ACC112 (cell line): ENCODE measurements around the gene CFAP54.
"Not testable (repeated sequence)": the region's sequence is repeated elsewhere in the genome, so short reads cannot be mapped to it uniquely, and the experiment has no call there.

ENCODE experiments used
- H2AFZ ChIP-seq: fragments of 200-600 bp; sonication (generic); one replicate; pipeline ENCODE4 v1.6.0; 2017; ENCODE audit warnings: antibody characterized with exemption, low read length; ENCODE audit not compliant: unreplicated experiment
- H3K27ac ChIP-seq: fragments of 200-600 bp; sonication (generic); 2 replicates; pipeline ENCODE4 v1.5.1; 2014; ENCODE audit warnings: low read depth, mild to moderate bottlenecking, antibody characterized with exemption, low read length, moderate library complexity
- H3K27me3 ChIP-seq: fragments of 200-600 bp; sonication (generic); 2 replicates; pipeline ENCODE4 v1.6.1; 2014; ENCODE audit warnings: mild to moderate bottlenecking, antibody characterized with exemption, low read length, moderate library complexity, mixed read lengths; ENCODE audit not compliant: insufficient read depth
- H3K36me3 ChIP-seq: fragments of 200-600 bp; sonication (generic); 2 replicates; pipeline ENCODE4 v1.6.1; 2016; ENCODE audit warnings: mild to moderate bottlenecking, antibody characterized with exemption, low read length, moderate library complexity, mixed read lengths; ENCODE audit not compliant: insufficient read depth
- H3K4me1 ChIP-seq: fragments of 200-600 bp; sonication (generic); one replicate; pipeline ENCODE4 v1.6.1; 2016; ENCODE audit warnings: low read length, mixed read lengths; ENCODE audit not compliant: insufficient read depth, unreplicated experiment, control insufficient read depth
- H3K4me3 ChIP-seq: fragments of 200-600 bp; sonication (generic); 2 replicates; pipeline ENCODE4 v1.5.1; 2014; ENCODE audit warnings: mild to moderate bottlenecking, low read depth, low read length
- H3K79me2 ChIP-seq: fragments of 200-600 bp; sonication (generic); one replicate; pipeline ENCODE4 v1.6.0; 2016; ENCODE audit warnings: low read length; ENCODE audit not compliant: control insufficient read depth, unreplicated experiment, insufficient read depth

Gene CFAP54

GRCh38 chr12:96698521-96698920 lies 209.1 kb downstream of the CFAP54 start:
- no peaks in the 10 kb centered on the region for H3K27me3 ChIP-seq
- H3K27ac ChIP-seq: no peak overlapping the region
- no peak overlapping the region for H3K4me3 ChIP-seq
- no peaks in the 10 kb centered on the region for H3K4me1 ChIP-seq
- H3K79me2 ChIP-seq: no peaks in the 10 kb centered on the region
- H3K36me3 ChIP-seq: no peaks in the 10 kb centered on the region
- H2AFZ ChIP-seq: no peak overlapping the region

DNA sequence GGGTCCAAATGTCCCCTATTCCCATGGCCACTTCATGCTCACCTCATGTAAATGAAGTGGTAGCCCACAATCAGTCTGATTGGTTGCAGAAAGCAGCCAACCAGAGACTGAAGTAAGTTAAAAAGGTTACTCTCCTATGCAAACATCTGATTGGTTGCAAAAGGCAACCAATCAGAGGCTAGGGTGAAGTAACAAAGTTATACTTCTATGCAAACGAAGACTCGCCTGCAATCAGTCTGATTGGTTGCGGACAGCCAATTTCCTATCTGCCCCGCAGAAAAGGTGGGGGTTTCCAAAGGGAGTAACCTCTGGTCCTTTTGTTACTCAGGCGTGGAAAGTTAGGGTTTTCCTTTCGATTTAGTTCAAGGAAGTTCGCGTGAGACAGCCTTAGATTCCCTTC lies 209.6 kb downstream of the CFAP54 start:
- no peak overlapping the region for H3K27ac ChIP-seq
- no peak overlapping the region for H3K4me3 ChIP-seq
- H2AFZ ChIP-seq: no peak overlapping the region
- H3K79me2 ChIP-seq: no peaks in the 10 kb centered on the region
- H3K4me1 ChIP-seq: no peaks in the 10 kb centered on the region
- H3K36me3 ChIP-seq: no peaks in the 10 kb centered on the region
- H3K27me3 ChIP-seq: no peaks in the 10 kb centered on the region

DNA sequence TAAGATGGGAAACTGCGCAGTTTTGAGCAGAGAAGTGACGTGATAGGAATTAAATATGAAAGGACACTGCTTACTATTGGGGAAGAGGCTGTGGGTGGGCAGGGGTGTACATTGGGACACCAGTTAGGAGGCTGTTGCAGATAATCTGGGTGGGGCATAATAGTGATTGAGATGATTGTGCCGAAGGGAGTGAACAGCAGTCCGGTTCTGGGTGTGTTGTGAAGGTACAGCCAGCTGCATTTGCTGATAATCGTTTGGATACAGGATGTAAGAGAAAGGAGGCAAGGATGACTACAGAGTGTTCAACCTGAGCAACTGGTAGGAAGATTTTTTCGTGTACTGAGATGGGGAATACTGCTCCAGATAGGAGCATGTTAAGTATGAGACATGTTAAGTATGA lies 212.5 kb downstream of the CFAP54 start:
- H3K27me3 ChIP-seq: no peaks in the 10 kb centered on the region
- no peaks in the 10 kb centered on the region for H3K79me2 ChIP-seq
- H3K4me1 ChIP-seq: no peaks in the 10 kb centered on the region
- no peak overlapping the region for H3K4me3 ChIP-seq
- H3K27ac ChIP-seq: no peak overlapping the region
- no peaks in the 10 kb centered on the region for H3K36me3 ChIP-seq
- no peak overlapping the region for H2AFZ ChIP-seq

DNA sequence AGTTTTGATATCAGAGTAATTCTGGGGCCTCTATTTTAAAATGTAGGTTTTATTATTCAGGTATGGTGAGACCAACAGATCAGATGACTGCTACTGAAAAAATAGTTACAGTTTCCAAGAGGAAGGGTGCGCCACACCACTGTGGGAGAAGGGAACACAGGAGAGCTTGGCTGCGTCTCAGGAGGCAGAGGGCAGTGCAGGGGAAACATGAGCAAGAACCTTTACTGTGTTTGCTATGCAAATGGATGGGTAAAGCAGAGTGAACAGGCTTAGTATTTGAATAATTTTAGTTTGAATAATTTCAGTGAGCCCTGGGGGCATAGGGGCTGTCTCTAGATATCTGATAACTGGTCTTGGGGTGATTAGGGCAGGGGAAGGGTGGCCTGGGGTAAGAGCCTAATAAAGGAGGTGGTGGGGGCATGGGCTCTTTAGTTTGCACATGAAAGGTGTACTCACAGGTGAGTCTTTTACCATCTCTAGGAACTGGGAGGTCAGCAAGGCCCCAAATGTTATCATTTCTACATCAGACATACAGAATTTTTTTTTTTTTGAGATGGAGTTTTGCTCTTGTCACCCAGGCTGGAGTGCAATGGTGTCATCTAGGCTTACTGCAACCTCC lies 220.9 kb downstream of the CFAP54 start:
- Histone ChIP-seq H2AFZ (no peak overlapping the region), H3K27ac (no peak overlapping the region), H3K4me3 (no peak overlapping the region), H3K79me2 (no peaks in the 10 kb centered on the region), H3K4me1 (no peaks in the 10 kb centered on the region), H3K36me3 (no peaks in the 10 kb centered on the region), H3K27me3 (no peaks in the 10 kb centered on the region)

GRCh38 chr12:96711364-96711763 lies 222.0 kb downstream of the CFAP54 start:
- no peaks in the 10 kb centered on the region for H3K36me3 ChIP-seq
- H3K27me3 ChIP-seq: no peaks in the 10 kb centered on the region
- H3K27ac ChIP-seq: no peak overlapping the region
- no peak overlapping the region for H2AFZ ChIP-seq
- H3K4me3 ChIP-seq: no peak overlapping the region
- no peaks in the 10 kb centered on the region for H3K4me1 ChIP-seq
- no peaks in the 10 kb centered on the region for H3K79me2 ChIP-seq

- no peak overlapping the region for H2AFZ ChIP-seq
Measured at GRCh38 chr12:96714199-96714598, 224.8 kb downstream of the CFAP54 start.

DNA sequence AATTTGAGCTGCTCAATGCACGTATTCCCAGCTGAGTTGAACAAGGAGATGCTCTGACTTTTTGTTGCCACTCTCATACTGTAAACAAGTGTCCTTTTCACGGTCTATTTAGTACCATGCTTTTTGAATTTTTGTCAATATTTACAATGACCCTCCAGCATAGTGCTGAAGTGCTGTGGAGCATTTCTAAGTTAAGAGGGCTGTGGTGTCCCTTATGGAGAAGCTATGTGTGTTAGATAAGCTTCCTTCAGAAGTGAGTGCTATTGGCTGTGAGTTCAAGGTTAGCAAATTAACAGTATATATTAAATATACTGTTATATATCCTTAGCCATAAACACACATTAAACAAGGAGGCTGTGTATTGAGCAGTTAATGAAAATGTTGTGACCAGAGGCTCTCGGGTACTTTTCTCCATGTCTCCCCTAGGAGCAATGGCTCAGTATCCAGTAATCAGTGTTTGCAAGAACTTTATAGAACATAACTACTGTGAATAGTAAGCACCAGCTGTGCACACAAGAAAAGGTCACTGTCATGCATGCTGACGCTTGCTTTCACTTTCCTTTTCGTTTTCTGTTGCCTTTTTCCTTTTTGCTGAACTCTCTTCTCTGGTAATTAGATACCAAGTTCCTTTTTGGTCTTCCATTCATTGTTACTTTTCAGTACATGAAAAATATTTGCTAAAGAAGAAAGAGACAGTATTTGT lies 230.4 kb downstream of the CFAP54 start:
- peak overlapping the region; percentile 96 for H2AFZ ChIP-seq
- peak overlapping the region; percentile 78 for H3K4me3 ChIP-seq
- H3K36me3 ChIP-seq: no peaks in the 10 kb centered on the region
- H3K79me2 ChIP-seq: no peaks in the 10 kb centered on the region
- H3K27ac ChIP-seq: peak overlapping the region; percentile 51
- H3K27me3 ChIP-seq: no peaks in the 10 kb centered on the region
- no peaks in the 10 kb centered on the region for H3K4me1 ChIP-seq

More at GRCh38 chr12:96714199-96714598, 224.8 kb downstream of the CFAP54 start:
- Histone ChIP-seq H3K4me1 (no peaks in the 10 kb centered on the region), H3K27me3 (no peaks in the 10 kb centered on the region), H3K4me3 (no peak overlapping the region), H3K79me2 (no peaks in the 10 kb centered on the region), H3K36me3 (no peaks in the 10 kb centered on the region), H3K27ac (no peak overlapping the region)

GRCh38 chr12:96720363-96720705 lies 231.0 kb downstream of the CFAP54 start:
- H3K4me1 ChIP-seq: no peaks in the 10 kb centered on the region
- H2AFZ ChIP-seq: peak overlapping the region; percentile 96
- H3K79me2 ChIP-seq: no peaks in the 10 kb centered on the region
- no peaks in the 10 kb centered on the region for H3K36me3 ChIP-seq
- H3K27ac ChIP-seq: peak overlapping the region; percentile 51
- no peaks in the 10 kb centered on the region for H3K27me3 ChIP-seq
- peak overlapping the region; percentile 78 for H3K4me3 ChIP-seq

DNA sequence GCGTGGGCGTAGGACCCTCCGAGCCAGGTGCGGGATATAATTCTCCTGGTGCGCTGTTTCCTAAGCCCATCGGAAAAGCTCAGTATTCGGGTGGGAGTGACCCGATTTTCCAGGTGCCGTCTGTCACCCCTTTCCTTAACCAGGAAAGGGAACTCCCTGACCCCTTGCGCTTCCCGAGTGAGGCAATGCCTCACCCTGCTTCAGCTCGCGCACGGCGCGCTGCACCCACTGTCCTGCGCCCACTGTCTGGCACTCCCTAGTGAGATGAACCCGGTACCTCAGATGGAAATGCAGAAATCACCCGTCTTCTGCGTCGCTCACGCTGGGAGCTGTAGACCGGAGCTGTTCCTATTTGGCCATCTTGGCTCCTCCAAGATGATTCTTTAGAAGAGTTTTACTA lies 240.1 kb downstream of the CFAP54 start:
- H3K27ac ChIP-seq, H3K27me3 ChIP-seq, H3K36me3 ChIP-seq, H3K79me2 ChIP-seq, H3K4me3 ChIP-seq, H2AFZ ChIP-seq, H3K4me1 ChIP-seq: not testable (repeated sequence)

DNA sequence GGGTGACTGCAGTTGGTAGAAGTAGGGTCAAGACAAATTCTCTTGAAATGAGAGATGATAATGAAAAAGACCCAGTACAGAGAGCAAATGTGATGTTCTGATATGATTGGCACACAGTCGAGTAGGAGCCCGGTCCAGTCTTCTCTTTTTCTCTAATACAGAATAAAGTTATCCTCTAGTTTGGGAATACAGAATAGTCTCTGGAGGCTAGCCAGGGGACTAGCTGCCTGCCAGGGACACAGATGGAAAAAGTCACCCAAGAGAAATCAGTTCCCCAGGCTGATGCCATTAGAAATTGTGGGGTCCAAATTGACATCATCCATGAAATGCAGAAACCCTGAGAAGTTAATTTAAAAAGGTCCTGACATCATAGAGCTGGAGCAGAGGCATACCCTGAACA lies 240.5 kb downstream of the CFAP54 start:
- Histone ChIP-seq H3K36me3 (no peaks in the 10 kb centered on the region), H3K4me3 (no peak overlapping the region), H3K79me2 (no peaks in the 10 kb centered on the region), H3K27ac (no peak overlapping the region), H3K27me3 (no peaks in the 10 kb centered on the region), H2AFZ (no peak overlapping the region), H3K4me1 (no peaks in the 10 kb centered on the region)

DNA sequence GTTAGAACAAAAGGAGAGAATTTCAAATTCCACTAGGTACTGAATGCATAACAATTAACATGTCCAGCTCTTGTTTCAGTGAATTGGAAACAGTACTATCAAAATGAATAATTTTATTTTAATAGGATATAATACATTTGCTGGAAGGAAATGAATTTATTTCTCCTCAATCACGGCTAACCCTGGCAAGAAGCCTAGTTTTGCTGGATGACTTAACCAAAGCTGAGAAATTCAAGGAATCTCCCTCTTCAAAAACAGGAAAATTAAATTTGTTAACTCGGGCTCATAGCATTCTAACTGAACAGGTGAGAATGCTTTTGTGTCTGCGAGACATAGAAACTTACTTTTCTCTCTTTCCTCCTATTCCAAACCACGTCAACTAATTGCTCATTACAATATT lies 254.2 kb downstream of the CFAP54 start:
- Histone ChIP-seq H3K4me1 (peaks cover 4% of the 10 kb centered on the region), H2AFZ (no peak overlapping the region), H3K27ac (no peak overlapping the region), H3K4me3 (no peak overlapping the region), H3K79me2 (no peaks in the 10 kb centered on the region), H3K36me3 (no peaks in the 10 kb centered on the region), H3K27me3 (no peaks in the 10 kb centered on the region)
